IMR-90 (cell line): ENCODE results near the gene RPS3.

Source experiments
- BHLHE40 ChIP-seq: fragments of 150-350 bp; IDR thresholded peaks from 2 replicates; pipeline ENCODE4 v1.6.1; 2016; ENCODE audit warnings: mild to moderate bottlenecking, low read depth, low read length
- CEBPB ChIP-seq: IDR thresholded peaks from 2 replicates; pipeline ENCODE4 v1.6.1; 2012; ENCODE audit warnings: low read depth, low read length, improper control_type of control experiment
- CTCF ChIP-seq: conservative IDR thresholded peaks from 2 replicates; pipeline ENCODE4 v1.5.1; 2012; ENCODE audit warnings: mild to moderate bottlenecking, low read depth, low read length, improper control_type of control experiment
- FOS ChIP-seq: fragments of 150-350 bp; IDR thresholded peaks from 2 replicates; pipeline ENCODE4 v1.6.1; 2016; ENCODE audit warnings: low read depth, low read length
- MAFK ChIP-seq: IDR thresholded peaks from 2 replicates; pipeline ENCODE4 v1.6.1; 2012; ENCODE audit warnings: low read depth, low read length, improper control_type of control experiment
- MAZ ChIP-seq: IDR thresholded peaks from 2 replicates; pipeline ENCODE4 v1.6.1; 2012; ENCODE audit warnings: low read depth, mild to moderate bottlenecking, low read length, improper control_type of control experiment, moderate library complexity, borderline replicate concordance
- POLR2A ChIP-seq: IDR thresholded peaks from 2 replicates; pipeline ENCODE4 v1.6.1; 2012; ENCODE audit warnings: mild to moderate bottlenecking, low read depth, low read length
- RAD21 ChIP-seq: IDR thresholded peaks from 2 replicates; pipeline ENCODE4 v1.6.1; 2012; ENCODE audit warnings: low read length, improper control_type of control experiment
- RCOR1 ChIP-seq: IDR thresholded peaks from 2 replicates; pipeline ENCODE4 v1.6.1; 2012; ENCODE audit warnings: mild to moderate bottlenecking, low read length, improper control_type of control experiment; ENCODE audit not compliant: insufficient replicate concordance
- RFX5 ChIP-seq: IDR thresholded peaks from 2 replicates; pipeline ENCODE4 v1.8.0; 2012; ENCODE audit warnings: low read depth, mild to moderate bottlenecking, low read length, moderate library complexity
- SMC3 ChIP-seq: fragments of 150-350 bp; IDR thresholded peaks from 2 replicates; pipeline ENCODE4 v1.6.1; 2016; ENCODE audit warnings: low read depth, mild to moderate bottlenecking, antibody characterized with exemption, low read length, moderate library complexity
- USF2 ChIP-seq: fragments of 150-350 bp; IDR thresholded peaks from 2 replicates; pipeline ENCODE4 v1.6.1; 2017; ENCODE audit warnings: mild to moderate bottlenecking, antibody characterized with exemption, low read length, low read depth

- peak; percentile 50; the same call in 1 of the 2 replicates for TF ChIP-seq BHLHE40
- peak; percentile 99 for TF ChIP-seq POLR2A
- 0 out of 2 replicates have a peak, but pooled peaks have one; percentile 2 for TF ChIP-seq CTCF
- TF ChIP-seq CEBPB, result no peak
- TF ChIP-seq MAFK, result no peak
- TF ChIP-seq RFX5, result no peak
- TF ChIP-seq USF2, result peak; percentile 20; the same call in 1 of the 2 replicates
- no peak for TF ChIP-seq SMC3
- TF ChIP-seq RAD21, result no peak
- peak; percentile 58; the same call in 1 of the 2 replicates for TF ChIP-seq MAZ
- no peak for TF ChIP-seq RCOR1
- TF ChIP-seq FOS, result 0 out of 2 replicates have a peak, but pooled peaks have one; percentile 5
Measured at GRCh38 chr11:75399344-75400145, at the start of gene RPS3.
